ENCODE results near the gene PRIMA1. TPM values are rescaled to one million over a fixed set of nuclear protein-coding genes. Genes with fewer than 3 reads are reported as not detected.

PRIMA1 gene
- total RNA-seq, 1 donor from 2014 or later, result not detected

DNA sequence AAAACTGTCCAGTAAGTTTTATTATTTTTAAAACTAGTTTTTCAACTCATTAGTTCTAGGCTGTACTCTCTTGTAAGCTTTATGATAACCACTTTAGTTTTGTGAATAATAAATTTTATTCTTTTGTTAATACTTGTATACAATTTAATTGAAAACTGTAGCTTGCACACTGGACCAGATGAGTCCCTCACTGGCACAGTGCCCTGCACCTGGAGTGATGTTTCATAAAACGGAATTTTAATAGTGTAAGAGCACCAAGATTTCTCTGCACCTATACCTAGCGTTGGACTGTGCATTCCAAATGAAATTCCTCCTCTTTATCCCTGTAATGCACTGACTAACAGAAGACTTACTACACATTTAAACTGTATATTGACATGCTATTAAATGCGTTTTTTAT lies 80.8 kb downstream of the PRIMA1 start:
- TF ChIP-seq CTCF (IDR thresholded peaks at IDR 0.05), result no peak
- DNase-seq (no peak), ATAC-seq (ENCODE audit: low read depth) (no peak)
- Mint-ChIP-seq H3K27ac (no peak overlapping the region), H3K36me3 (ENCODE audit: low read depth) (no peaks in the 10 kb centered on the region), H3K4me3 (no peak overlapping the region), H3K9me3 (no peaks in the 10 kb centered on the region), H3K27me3 (peaks cover 14% of the 10 kb centered on the region), H3K4me1 (no peaks in the 10 kb centered on the region)
- POLR2A ChIA-PET, result no interaction called here
- intact Hi-C loops (cut with micrococcal nuclease), result no loop called here
- CTCF ChIA-PET, result no interaction called here

DNA sequence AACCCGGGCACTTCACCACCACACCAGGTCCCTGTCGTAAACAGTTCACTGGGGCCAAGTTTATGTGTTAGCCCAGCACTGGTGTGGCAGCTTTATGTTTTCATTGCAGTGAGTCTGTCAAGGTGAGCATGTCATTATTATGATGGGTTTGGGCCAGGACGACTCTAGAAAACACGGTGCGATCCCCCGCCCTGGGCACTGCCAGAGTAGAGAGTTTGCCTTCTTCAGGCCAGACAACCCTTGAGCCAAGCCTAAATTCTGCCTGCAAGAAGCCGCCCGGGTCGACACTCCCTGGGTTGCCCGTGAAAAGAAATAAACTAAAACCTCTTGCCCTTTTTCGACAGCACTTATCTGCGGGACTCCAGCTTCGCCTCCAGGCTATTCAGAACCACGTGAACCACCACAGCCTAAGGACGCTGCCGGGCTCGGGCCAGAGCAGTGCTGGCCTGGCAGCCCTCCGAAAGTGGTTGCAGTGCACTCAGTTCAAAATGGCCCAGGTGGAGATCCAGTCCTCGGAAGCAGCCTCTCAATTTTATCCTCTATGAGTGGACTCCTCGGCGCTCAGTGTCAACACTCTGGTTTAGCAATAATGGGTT lies 81.8 kb downstream of the PRIMA1 start:
- ATAC-seq (ENCODE audit: low read depth), result no peak
- no peaks in the 10 kb centered on the region for H3K4me1 Mint-ChIP-seq
- peaks cover 19% of the 10 kb centered on the region for H3K27me3 Mint-ChIP-seq
- ChIA-PET CTCF (no interaction called here), POLR2A (no interaction called here)
- H3K4me3 Mint-ChIP-seq, result no peak overlapping the region
- intact Hi-C loops (cut with micrococcal nuclease), result no loop called here
- no peaks in the 10 kb centered on the region for H3K36me3 Mint-ChIP-seq (ENCODE audit: low read depth)
- DNase-seq, result no peak
- TF ChIP-seq CTCF (IDR thresholded peaks at IDR 0.05), result no peak
- no peaks in the 10 kb centered on the region for H3K9me3 Mint-ChIP-seq
- no peak overlapping the region for H3K27ac Mint-ChIP-seq

DNA sequence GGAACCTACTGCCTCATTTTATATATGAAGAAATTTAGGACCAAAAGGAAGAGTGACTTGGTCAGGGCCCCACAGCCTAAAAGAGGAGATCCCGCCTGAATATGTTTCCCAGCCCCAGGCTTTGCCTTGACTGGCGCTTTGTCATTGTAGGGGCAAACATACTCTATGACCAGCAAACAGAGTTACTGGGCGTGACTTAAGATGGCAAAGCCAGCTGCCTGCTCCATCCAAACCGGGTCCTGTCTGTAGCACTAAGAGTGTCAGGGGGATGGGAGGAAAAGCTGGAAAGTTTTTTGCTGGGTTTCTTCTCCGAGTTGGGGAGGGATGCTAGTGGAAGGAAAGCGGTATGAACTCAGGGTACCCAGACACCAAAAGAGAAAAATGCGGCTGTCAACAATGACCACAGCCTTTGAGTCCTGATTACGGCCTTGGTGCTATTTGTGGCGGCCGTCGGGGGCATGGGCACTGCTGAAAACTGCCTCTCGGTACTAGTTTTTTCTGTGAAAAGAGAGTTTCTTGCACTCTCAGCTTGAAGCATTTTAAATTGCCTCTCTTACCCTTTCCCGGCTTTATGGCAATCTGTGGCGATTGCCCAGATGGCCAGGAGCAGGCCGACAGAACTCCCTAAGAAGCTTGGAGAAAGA lies 82.7 kb downstream of the PRIMA1 start:
- peaks cover 22% of the 10 kb centered on the region for H3K27me3 Mint-ChIP-seq
- no peak for TF ChIP-seq CTCF (IDR thresholded peaks at IDR 0.05)
- ChIA-PET CTCF (no interaction called here), POLR2A (no interaction called here)
- H3K4me3 Mint-ChIP-seq, result no peak overlapping the region
- H3K9me3 Mint-ChIP-seq, result peaks cover 6% of the 10 kb centered on the region
- ATAC-seq (ENCODE audit: low read depth) (no peak), DNase-seq (no peak)
- intact Hi-C loops (cut with micrococcal nuclease), result no loop called here
- no peaks in the 10 kb centered on the region for H3K4me1 Mint-ChIP-seq
- no peak overlapping the region for H3K27ac Mint-ChIP-seq
- no peaks in the 10 kb centered on the region for H3K36me3 Mint-ChIP-seq (ENCODE audit: low read depth)

DNA sequence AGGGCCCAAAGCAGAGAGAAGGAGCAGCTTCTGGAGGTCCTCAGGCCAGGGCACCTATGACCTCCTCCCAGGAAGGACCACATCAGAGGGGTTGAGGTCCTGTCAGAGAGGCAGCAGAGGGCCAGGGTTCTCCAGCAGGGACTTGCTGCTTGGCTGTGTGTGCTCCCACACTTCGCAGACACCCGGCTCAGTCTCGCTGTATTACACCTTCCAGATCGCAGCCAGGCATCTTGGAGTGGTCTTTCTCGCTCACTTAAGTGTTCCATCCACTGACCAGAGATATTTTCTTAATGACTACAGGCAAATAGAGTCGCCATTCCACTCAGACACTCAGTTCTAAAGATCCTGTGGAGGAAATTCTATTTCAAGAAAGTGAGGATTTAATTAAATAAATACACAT lies 84.3 kb downstream of the PRIMA1 start:
- peaks cover 15% of the 10 kb centered on the region for H3K9me3 Mint-ChIP-seq
- peaks cover 22% of the 10 kb centered on the region for H3K27me3 Mint-ChIP-seq
- H3K4me3 Mint-ChIP-seq, result no peak overlapping the region
- no peak for TF ChIP-seq CTCF (IDR thresholded peaks at IDR 0.05)
- no peak overlapping the region for H3K27ac Mint-ChIP-seq
- H3K36me3 Mint-ChIP-seq (ENCODE audit: low read depth), result no peaks in the 10 kb centered on the region
- CTCF ChIA-PET, result no interaction called here
- no peak for DNase-seq
- no peaks in the 10 kb centered on the region for H3K4me1 Mint-ChIP-seq
- intact Hi-C loops (cut with micrococcal nuclease), result no loop called here
- ATAC-seq (ENCODE audit: low read depth), result no peak
- POLR2A ChIA-PET, result no interaction called here

DNA sequence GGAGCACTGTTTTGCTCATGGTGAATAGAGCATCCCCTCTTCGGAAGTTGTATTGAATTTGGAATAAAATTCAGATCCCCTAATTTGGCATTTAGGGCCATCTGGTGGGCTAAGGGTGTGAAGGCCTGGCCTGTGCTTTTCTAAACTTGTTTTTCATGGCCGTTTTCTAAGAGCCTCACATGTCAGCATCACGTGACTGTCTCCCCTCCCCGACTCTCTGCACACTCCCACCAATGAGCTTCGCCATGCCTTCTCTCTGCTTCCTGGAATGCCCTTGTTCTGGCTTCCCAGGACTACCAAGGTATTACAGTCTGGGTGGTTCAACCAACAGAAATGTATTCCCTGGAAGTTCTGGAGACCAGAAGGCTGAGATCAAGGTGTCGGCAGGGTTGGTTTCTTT lies 85.3 kb downstream of the PRIMA1 start:
- H3K27ac Mint-ChIP-seq, result no peak overlapping the region

More for the DNA sequence above, 85.3 kb downstream of the PRIMA1 start:
- DNase-seq, result no peak
- no peak for TF ChIP-seq CTCF (IDR thresholded peaks at IDR 0.05)
- Mint-ChIP-seq H3K36me3 (ENCODE audit: low read depth) (no peaks in the 10 kb centered on the region), H3K9me3 (peaks cover 18% of the 10 kb centered on the region), H3K27me3 (peaks cover 22% of the 10 kb centered on the region), H3K4me1 (no peaks in the 10 kb centered on the region), H3K4me3 (no peak overlapping the region)
- CTCF ChIA-PET, result no interaction called here
- POLR2A ChIA-PET, result no interaction called here
- no peak for ATAC-seq (ENCODE audit: low read depth)
- intact Hi-C loops (cut with micrococcal nuclease), result no loop called here
